Activated B cell treated with CpG ODN at 0.5 μM for 24 hours (primary cell): ENCODE results near the gene TIAL1. TPM values are rescaled to one million over a fixed set of nuclear protein-coding genes. Genes with fewer than 3 reads are reported as not detected.
A peak's percentile ranks its signal among the peaks of the same experiment; 100 is the strongest.

Experiments used
- ATAC-seq: fragments of 200-7000 bp; cut with Tn5 transposase; one replicate; pipeline ENCODE4 v1.10.0; 2021; ENCODE audit warnings: low read depth, mild to moderate bottlenecking, moderate library complexity
- CTCF ChIA-PET: fragments of 350-600 bp; sonication (Branson Sonifier 250); formaldehyde crosslinking; loops from one replicate; lab custom pipeline; 2021; ENCODE audit warnings: antibody characterized with exemption; lab: Charles Lee
- POLR2A ChIA-PET: fragments of 350-600 bp; sonication (Branson Sonifier 250); formaldehyde crosslinking; loops from one replicate; lab custom pipeline; 2021; ENCODE audit warnings: antibody characterized with exemption; lab: Charles Lee
- DNase-seq: peaks from one replicate; pipeline ENCODE4 v3.0.0; 2022
- H3K27ac Mint-ChIP-seq: one replicate; pipeline ENCODE4 v1.8.0; 2020; ENCODE audit warnings: mixed read lengths
- H3K27me3 Mint-ChIP-seq: one replicate; pipeline ENCODE4 v1.8.0; 2021; ENCODE audit warnings: mixed read lengths
- H3K36me3 Mint-ChIP-seq: one replicate; pipeline ENCODE4 v1.8.0; 2021; ENCODE audit warnings: low read depth, mixed read lengths
- H3K4me1 Mint-ChIP-seq: one replicate; pipeline ENCODE4 v1.8.0; 2021; ENCODE audit warnings: mixed read lengths
- H3K4me3 Mint-ChIP-seq: one replicate; pipeline ENCODE4 v1.8.0; 2020; ENCODE audit warnings: mild to moderate bottlenecking, mixed read lengths
- H3K9me3 Mint-ChIP-seq: one replicate; pipeline ENCODE4 v1.8.0; 2020; ENCODE audit warnings: mixed read lengths
- CTCF ChIP-seq: fragments of 200-600 bp; IDR thresholded peaks from one replicate; pipeline ENCODE4 v1.8.0; 2022; ENCODE audit warnings: antibody characterized with exemption, mild to moderate bottlenecking
- intact Hi-C: fragments of 100-400 bp; cut with micrococcal nuclease; formaldehyde crosslinking; loops from one replicate; pipeline ENCODE4 v1.15.1; 2024
- total RNA-seq: library from RNA; stranded (reverse); gene quantifications from 2 replicates; pipeline ENCODE4 v1.2.3, GENCODE V29; 2022

Gene TIAL1
- total RNA-seq, 1 donor from 2014 or later = 155 TPM

- H3K27me3 Mint-ChIP-seq = peaks cover 9% of the 10 kb centered on the region
- peak overlapping the region; percentile 87 for H3K27ac Mint-ChIP-seq
- H3K4me1 Mint-ChIP-seq = peaks cover 38% of the 10 kb centered on the region
- no peaks in the 10 kb centered on the region for H3K36me3 Mint-ChIP-seq
- ATAC-seq (peak; percentile 53), DNase-seq (peak; percentile 61)
- intact Hi-C loops = loop anchor here (1.0 to 5.0 kb wide), 16 partner anchors 26 to 976 kb away; partner anchors contain the start of genes BAG3, PRDX3 and TIAL1
- H3K9me3 Mint-ChIP-seq = no peaks in the 10 kb centered on the region
- CTCF ChIA-PET = interaction anchor here (0.7 to 4.4 kb wide), 18 partner anchors 10 to 348 kb away, joined by 3 to 36 read pairs (median 4); partner anchors contain the start of gene GRK5
- POLR2A ChIA-PET = interaction anchor here (0.6 to 2.2 kb wide), 15 partner anchors 16 to 344 kb away, joined by 3 to 36 read pairs (median 4); no protein-coding TSS in a partner anchor
- peak overlapping the region; percentile 91 for H3K4me3 Mint-ChIP-seq
- no peak for TF ChIP-seq CTCF
These were observed 53.6 kb downstream of the TIAL1 start for GRCh38 chr10:119542988-119543813.

DNA sequence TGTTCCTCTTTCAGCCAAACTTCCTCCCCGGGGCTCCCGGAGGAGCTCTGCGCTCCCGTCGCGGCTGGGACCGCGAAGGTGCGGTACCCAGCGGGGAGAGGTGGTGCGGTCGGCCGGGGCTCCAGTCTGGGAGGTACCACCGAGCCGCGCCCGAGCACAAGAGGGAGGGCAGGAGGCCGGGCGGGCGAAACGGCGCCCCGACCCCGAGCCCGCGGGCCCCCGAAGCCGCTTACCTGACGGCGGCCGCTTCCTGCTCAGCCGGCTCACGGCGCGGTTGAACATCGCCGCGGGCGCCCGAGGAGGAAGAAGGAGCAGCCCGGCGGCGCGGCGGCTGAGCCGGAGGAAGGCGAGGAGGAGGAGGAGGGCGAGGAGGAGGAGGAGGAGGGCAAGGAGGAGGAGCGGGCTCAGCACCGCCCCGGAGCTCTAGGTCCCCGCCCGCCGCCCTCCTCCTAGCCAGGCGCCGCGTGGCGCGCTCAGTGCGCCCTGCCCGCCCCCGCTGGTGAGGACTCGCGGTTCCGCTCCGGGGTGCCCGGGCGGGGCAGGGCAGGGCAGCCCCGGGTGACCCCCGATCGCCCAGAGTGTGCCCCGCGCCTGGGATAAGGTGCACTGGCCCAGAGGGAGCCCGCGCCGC is 54.3 kb downstream of the TIAL1 start, which contains the start of gene RGS10:
Gene RGS10, minus strand, starts transcription at position 363 of the 631 bp plus-strand sequence. Its CDS starts 81 bp downstream, at position 282.
- peak within 1 kb of the TSS; percentile 91 for H3K4me3 Mint-ChIP-seq
- no peaks in the 10 kb centered on the region for H3K36me3 Mint-ChIP-seq
- H3K27ac Mint-ChIP-seq = peak within 1 kb of the TSS; percentile 87
- peak; percentile 79 for ATAC-seq
- peaks cover 45% of the 10 kb centered on the region for H3K4me1 Mint-ChIP-seq
- DNase-seq = peak; percentile 67
- intact Hi-C loops = loop anchor here (1.0 to 5.0 kb wide), 7 partner anchors 40 to 975 kb away; partner anchors contain the start of genes BAG3 and PRDX3
- H3K27me3 Mint-ChIP-seq = peaks cover 2% of the 10 kb centered on the region
- no peaks in the 10 kb centered on the region for H3K9me3 Mint-ChIP-seq
- ChIA-PET POLR2A (interaction anchor here (0.6 to 2.2 kb wide), 19 partner anchors 15 to 450 kb away, joined by 3 to 36 read pairs (median 4); partner anchors contain the start of genes BAG3 and GRK5), CTCF (interaction anchor here (0.7 to 4.4 kb wide), 16 partner anchors 9 to 343 kb away, joined by 3 to 36 read pairs (median 4); partner anchors contain the start of gene GRK5)
- TF ChIP-seq CTCF = no peak

DNA sequence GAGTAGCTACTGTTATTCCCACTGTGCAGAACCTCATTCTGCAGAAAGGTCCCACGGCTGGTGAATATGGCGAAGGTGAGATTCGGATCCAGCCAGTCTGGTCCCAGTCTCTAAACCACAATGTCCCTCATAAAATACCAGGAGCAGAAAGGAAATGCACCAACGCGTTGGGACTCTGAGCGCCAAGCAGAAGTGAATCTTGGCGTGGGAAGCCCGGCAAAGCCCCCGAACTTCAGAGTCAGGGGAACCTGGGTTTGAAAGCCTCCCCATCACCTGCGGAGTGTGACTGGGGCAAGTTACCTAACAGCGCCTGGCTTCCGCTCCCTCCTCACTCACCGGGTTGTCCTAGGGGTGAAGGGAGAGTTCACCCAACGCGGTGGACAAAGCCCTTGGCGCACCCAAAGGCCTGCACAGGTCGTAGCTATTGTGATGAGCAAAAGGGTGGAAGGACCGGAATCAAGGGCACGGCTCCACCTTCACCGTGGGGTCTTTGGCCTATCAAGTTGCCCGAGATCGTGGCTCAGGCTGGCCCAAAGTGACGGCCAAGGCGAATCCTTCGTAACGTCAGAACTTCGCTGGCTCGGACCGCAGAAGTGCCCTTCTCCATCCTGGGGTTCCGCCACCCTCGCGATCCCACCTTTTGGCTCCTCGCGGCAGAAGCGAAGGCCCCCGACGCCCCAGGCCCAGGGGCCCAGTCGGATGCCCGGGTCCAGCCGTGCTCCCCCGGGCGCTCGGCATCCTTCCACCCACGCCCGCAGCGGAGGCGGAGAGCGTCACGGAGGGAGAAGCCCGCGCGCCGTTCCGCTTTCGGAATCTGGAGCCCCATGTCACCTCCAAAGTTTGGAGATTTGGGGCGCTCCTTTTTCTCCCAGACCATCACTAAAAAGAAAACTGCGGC is 55.1 kb downstream of the TIAL1 start:
- no peaks in the 10 kb centered on the region for H3K36me3 Mint-ChIP-seq
- DNase-seq (peak; percentile 39), ATAC-seq (peak; percentile 11)
- TF ChIP-seq CTCF = no peak
- ChIA-PET POLR2A (interaction anchor here (0.6 to 2.2 kb wide), 16 partner anchors 14 to 459 kb away, joined by 3 to 36 read pairs (median 4); partner anchors contain the start of genes BAG3 and GRK5), CTCF (interaction anchor here (1.1 to 4.4 kb wide), 11 partner anchors 12 to 342 kb away, joined by 3 to 36 read pairs (median 7); partner anchors contain the start of gene GRK5)
- H3K4me1 Mint-ChIP-seq = peaks cover 47% of the 10 kb centered on the region
- H3K9me3 Mint-ChIP-seq = no peaks in the 10 kb centered on the region
- peak overlapping the region; percentile 50 for H3K27ac Mint-ChIP-seq
- peaks cover 1% of the 10 kb centered on the region for H3K27me3 Mint-ChIP-seq
- H3K4me3 Mint-ChIP-seq = peak overlapping the region; percentile 86
- intact Hi-C loops = loop anchor here (1.0 to 5.0 kb wide), 7 partner anchors 39 to 974 kb away; partner anchors contain the start of genes BAG3 and PRDX3

DNA sequence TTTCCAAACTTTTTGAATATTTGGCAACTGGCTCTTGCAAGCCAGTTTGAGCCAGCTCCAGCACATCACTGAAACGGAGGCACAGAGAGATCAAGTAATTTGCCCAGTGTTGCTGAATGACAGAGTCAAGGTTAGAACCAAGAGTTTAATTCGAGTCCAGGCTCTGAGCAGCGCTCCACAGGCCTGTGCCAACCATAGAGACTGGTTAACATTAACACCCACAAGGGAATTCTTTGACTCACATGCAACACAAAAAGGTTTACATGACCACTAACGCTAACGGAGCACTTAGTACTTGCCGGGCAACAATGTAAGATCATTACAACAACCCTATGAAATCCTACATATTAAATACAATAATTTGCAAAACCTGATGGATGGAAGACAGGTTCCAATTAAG is 55.7 kb downstream of the TIAL1 start:
- H3K4me3 Mint-ChIP-seq = peak overlapping the region; percentile 86
- ChIA-PET POLR2A (interaction anchor here (0.6 kb wide), 3 partner anchors 52 to 459 kb away, joined by 3 to 8 read pairs (median 4); no protein-coding TSS in a partner anchor), CTCF (interaction anchor here (1.2 to 4.4 kb wide), 3 partner anchors 11 to 98 kb away, joined by 3 to 20 read pairs (median 3); no protein-coding TSS in a partner anchor)
- no peak for ATAC-seq
- no peak for DNase-seq
- H3K9me3 Mint-ChIP-seq = no peaks in the 10 kb centered on the region
- H3K4me1 Mint-ChIP-seq = peaks cover 47% of the 10 kb centered on the region
- intact Hi-C loops = loop anchor here (5.0 kb wide), 4 partner anchors 39 to 974 kb away; partner anchors contain the start of gene PRDX3
- no peak for TF ChIP-seq CTCF
- no peaks in the 10 kb centered on the region for H3K27me3 Mint-ChIP-seq
- peak overlapping the region; percentile 50 for H3K27ac Mint-ChIP-seq
- no peaks in the 10 kb centered on the region for H3K36me3 Mint-ChIP-seq
